Activated CD8-positive, alpha-beta memory T cell treated with anti-CD3 and anti-CD28 coated beads, Interleukin-2, amount 10 ng/mL, durations not matched to agents 7 days and 5 days (primary cell): ENCODE data around the gene GARIN5A. TPM values are rescaled to one million over a fixed set of nuclear protein-coding genes. Genes with fewer than 3 reads are reported as not detected.

Experiments used
- ATAC-seq: fragments of 150-1000 bp; cut with Tn5 transposase; one replicate; pipeline ENCODE4 v1.10.0; 2021; ENCODE audit warnings: moderate library complexity
- CTCF ChIA-PET: fragments of 350-600 bp; sonication (Branson Sonifier 250); formaldehyde crosslinking; loops from one replicate; lab custom pipeline; 2021; ENCODE audit warnings: antibody characterized with exemption; lab: Charles Lee
- DNase-seq: peaks from one replicate; pipeline ENCODE4 v3.0.0-alpha.2; 2020
- H3K27ac Mint-ChIP-seq: one replicate; pipeline ENCODE4 v1.8.0; 2021; ENCODE audit warnings: mild to moderate bottlenecking, mixed read lengths
- H3K27me3 Mint-ChIP-seq: one replicate; pipeline ENCODE4 v1.8.0; 2021; ENCODE audit warnings: mixed read lengths
- H3K36me3 Mint-ChIP-seq: one replicate; pipeline ENCODE4 v1.8.0; 2021; ENCODE audit warnings: mild to moderate bottlenecking, mixed read lengths
- H3K4me1 Mint-ChIP-seq: one replicate; pipeline ENCODE4 v1.8.0; 2021; ENCODE audit warnings: mixed read lengths
- H3K4me3 Mint-ChIP-seq: one replicate; pipeline ENCODE4 v1.8.0; 2021; ENCODE audit warnings: mild to moderate bottlenecking, moderate library complexity, mixed read lengths
- H3K9me3 Mint-ChIP-seq: one replicate; pipeline ENCODE4 v1.8.0; 2022; ENCODE audit warnings: low read depth, mixed read lengths
- total RNA-seq, 2 experiments: library from RNA; stranded (reverse); gene quantifications; one replicate each; pipeline ENCODE4 v1.2.3, GENCODE V29; 2021

Gene GARIN5A
- total RNA-seq, 2 experiments from 2014 or later: not detected

GRCh38 chr19:50461066-50461875 is 15.4 kb downstream of the GARIN5A start:
- Mint-ChIP-seq H3K4me3 (no peak overlapping the region), H3K9me3 (no peaks in the 10 kb centered on the region), H3K36me3 (no peaks in the 10 kb centered on the region), H3K27me3 (peaks cover 3% of the 10 kb centered on the region), H3K4me1 (peaks cover 14% of the 10 kb centered on the region), H3K27ac (no peak overlapping the region)
- CTCF ChIA-PET: interaction anchor here (0.7 to 3.3 kb wide), 20 partner anchors 9 to 132 kb away, joined by 3 to 63 read pairs (median 3); partner anchors contain the start of genes JOSD2, KCNC3, NR1H2 and POLD1
- DNase-seq (peak; percentile 78), ATAC-seq (peak; percentile 85)

DNA sequence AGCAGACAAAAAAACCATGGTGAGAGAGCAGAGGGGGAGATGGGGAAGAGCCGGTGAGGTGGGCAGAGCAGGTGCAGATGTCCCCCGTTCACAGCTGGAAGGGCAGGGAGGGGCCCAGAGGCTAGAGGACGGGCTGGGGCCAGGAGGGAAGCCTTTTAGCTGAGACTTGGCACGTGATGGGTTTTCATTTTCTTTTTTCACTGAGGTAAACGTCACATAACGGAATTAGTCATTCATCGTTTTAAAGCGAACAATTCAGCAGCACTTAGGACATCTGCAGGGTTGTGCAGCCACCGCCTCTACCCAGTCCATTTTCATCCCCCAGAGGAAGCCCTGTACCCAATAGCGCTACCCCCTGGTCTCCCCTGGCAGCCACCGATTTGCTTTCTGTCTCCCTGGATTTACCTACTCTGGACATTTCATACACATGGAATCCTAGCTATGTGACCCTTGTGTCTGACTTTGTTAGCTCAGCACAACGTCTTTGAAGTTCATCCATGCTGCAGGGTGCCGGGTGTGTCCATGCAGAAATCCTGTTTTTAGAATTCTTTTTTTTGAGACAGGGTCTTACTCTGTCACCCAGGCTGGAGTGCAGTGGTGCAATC is 16.4 kb downstream of the GARIN5A start:
- H3K27ac Mint-ChIP-seq: peak overlapping the region; percentile 54
- CTCF ChIA-PET: interaction anchor here (0.7 to 3.3 kb wide), 17 partner anchors 12 to 131 kb away, joined by 3 to 63 read pairs (median 3); partner anchors contain the start of genes JOSD2, KCNC3, NR1H2 and POLD1
- H3K4me3 Mint-ChIP-seq: peak overlapping the region; percentile 2
- peaks cover 3% of the 10 kb centered on the region for H3K27me3 Mint-ChIP-seq
- peaks cover 14% of the 10 kb centered on the region for H3K4me1 Mint-ChIP-seq
- H3K36me3 Mint-ChIP-seq: no peaks in the 10 kb centered on the region
- peak; percentile 52 for DNase-seq
- peak; percentile 62 for ATAC-seq
- H3K9me3 Mint-ChIP-seq: no peaks in the 10 kb centered on the region

GRCh38 chr19:50459638-50460037 is 17.0 kb downstream of the GARIN5A start:
- peak overlapping the region; percentile 2 for H3K4me3 Mint-ChIP-seq
- CTCF ChIA-PET: interaction anchor here (1.4 to 3.3 kb wide), 5 partner anchors 90 to 106 kb away, joined by 3 to 63 read pairs (median 8); no protein-coding TSS in a partner anchor
- ATAC-seq (no peak), DNase-seq (no peak)
- H3K36me3 Mint-ChIP-seq: no peaks in the 10 kb centered on the region
- H3K9me3 Mint-ChIP-seq: no peaks in the 10 kb centered on the region
- peak overlapping the region; percentile 54 for H3K27ac Mint-ChIP-seq
- peaks cover 14% of the 10 kb centered on the region for H3K4me1 Mint-ChIP-seq
- peaks cover 3% of the 10 kb centered on the region for H3K27me3 Mint-ChIP-seq

DNA sequence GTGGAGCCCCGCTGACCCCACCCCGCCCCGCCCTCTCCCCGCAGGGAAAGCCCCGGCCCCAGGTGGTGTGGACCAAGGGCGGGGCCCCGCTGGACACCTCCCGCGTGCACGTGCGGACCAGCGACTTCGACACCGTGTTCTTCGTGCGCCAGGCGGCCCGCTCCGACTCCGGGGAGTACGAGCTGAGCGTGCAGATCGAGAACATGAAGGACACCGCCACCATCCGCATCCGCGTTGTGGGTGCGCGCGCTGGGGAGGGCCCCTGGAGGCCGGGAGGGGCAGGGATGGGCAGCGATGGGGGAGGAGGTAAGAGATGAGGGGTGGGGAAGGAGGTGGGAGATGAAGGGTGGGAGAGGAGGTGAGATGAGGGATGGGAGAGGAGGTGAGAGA is 17.6 kb downstream of the GARIN5A start:
- Mint-ChIP-seq H3K27me3 (peaks cover 3% of the 10 kb centered on the region), H3K9me3 (no peaks in the 10 kb centered on the region), H3K36me3 (no peaks in the 10 kb centered on the region), H3K4me3 (no peak overlapping the region), H3K27ac (no peak overlapping the region), H3K4me1 (peaks cover 14% of the 10 kb centered on the region)
- no peak for ATAC-seq
- CTCF ChIA-PET: no interaction called here
- DNase-seq: no peak

DNA sequence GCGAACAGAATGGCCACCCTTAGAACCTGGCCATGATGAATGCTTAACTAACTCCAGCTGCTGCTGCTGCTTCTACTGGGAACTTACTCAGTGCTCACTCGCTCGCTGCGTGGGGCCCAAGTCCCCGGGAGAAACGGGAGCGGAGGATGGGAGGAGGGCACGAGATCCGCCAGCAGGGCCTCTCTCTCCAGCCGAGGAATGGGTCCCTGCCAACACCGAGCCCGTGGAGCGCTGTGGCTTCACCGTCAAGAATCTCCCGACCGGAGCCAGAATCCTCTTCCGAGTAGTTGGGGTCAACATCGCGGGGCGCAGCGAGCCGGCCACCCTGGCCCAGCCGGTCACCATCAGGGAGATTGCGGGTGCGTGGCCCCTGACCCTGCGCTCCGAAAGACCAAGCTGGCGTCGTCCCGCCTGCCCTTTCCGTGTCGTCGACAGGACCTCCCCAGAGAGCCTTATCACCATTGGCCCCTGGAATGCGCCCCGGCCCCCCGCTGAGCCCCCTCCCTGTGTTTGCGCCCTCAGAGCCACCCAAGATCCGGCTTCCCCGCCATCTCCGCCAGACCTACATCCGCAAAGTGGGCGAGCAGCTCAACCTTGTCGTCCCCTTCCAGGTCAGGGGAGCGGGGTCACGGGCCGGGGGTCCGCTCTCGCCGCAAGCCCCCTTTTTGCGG is 18.1 kb downstream of the GARIN5A start:
- peaks cover 3% of the 10 kb centered on the region for H3K27me3 Mint-ChIP-seq
- no peak for ATAC-seq
- H3K4me1 Mint-ChIP-seq: peaks cover 14% of the 10 kb centered on the region
- no peak overlapping the region for H3K4me3 Mint-ChIP-seq
- CTCF ChIA-PET: no interaction called here
- no peaks in the 10 kb centered on the region for H3K36me3 Mint-ChIP-seq
- DNase-seq: no peak
- no peak overlapping the region for H3K27ac Mint-ChIP-seq
- H3K9me3 Mint-ChIP-seq: no peaks in the 10 kb centered on the region

DNA sequence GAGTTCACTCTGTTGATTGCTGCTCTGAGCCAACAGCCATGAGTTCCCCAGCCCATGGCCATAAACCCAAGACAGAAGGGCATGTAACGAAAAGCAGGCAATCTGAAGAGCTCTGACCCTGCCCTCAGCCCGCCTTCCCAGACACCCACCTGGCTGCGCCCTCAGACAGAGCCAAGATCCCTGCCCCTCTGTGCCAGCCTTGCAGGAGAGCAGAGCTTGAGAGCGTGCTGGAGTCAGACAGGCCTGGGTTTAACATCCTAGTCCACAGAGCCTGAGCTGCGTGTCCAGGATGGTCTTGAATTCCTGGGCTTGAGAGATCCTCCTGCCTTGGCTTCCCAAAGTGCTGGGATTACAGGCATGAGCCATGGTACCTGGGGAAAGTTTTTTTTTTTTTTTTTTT is 19.3 kb downstream of the GARIN5A start:
- CTCF ChIA-PET: interaction anchor here (1.2 kb wide), 1 partner anchor 100 kb away, joined by 4 read pairs; no protein-coding TSS in a partner anchor
- ATAC-seq: no peak
- Mint-ChIP-seq H3K4me1 (peaks cover 14% of the 10 kb centered on the region), H3K36me3 (no peaks in the 10 kb centered on the region), H3K4me3 (no peak overlapping the region), H3K9me3 (no peaks in the 10 kb centered on the region), H3K27me3 (peaks cover 3% of the 10 kb centered on the region), H3K27ac (no peak overlapping the region)
- no peak for DNase-seq

DNA sequence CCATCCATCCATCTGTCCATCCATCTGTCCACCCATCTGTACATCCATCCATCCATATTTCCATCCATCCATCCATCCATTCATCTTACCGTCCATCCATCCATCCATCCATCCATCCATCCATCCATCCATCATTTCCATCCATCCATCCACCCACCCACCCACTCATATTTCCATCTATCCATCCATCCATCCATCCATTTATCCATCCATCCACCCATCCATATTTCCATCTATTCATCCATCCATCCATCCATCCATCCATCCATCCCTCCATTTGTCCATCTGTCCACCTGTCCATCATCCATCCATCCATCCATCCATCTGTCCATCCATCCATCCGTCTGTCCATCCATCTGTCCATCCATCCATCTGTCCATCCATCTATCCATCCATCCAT is 20.7 kb downstream of the GARIN5A start:
- Mint-ChIP-seq H3K4me3 (no peak overlapping the region), H3K36me3 (no peaks in the 10 kb centered on the region), H3K27ac (no peak overlapping the region), H3K9me3 (no peaks in the 10 kb centered on the region), H3K27me3 (peaks cover 3% of the 10 kb centered on the region), H3K4me1 (peaks cover 8% of the 10 kb centered on the region)
- DNase-seq (no peak), ATAC-seq (no peak)
- CTCF ChIA-PET: no interaction called here

DNA sequence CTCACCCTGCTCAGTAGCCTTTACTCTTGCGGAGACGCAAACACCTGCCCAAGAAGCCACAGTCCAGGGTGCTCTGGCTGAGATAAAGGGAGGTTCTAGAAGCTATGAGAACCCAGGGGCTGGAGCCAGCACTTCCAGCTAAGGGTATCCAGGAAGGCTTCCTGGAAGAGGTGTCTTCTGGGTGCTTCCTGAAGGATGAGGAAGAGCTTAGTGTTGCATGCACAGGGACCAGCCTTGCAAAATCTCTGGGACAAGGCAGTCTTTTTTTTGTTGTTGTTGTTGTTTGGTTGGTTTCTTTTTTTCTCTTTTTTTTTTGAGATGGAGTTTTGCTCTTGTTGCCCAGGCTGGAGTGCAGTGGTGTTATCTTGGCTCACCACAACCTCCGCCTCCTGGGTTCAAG is 23.4 kb downstream of the GARIN5A start:
- Mint-ChIP-seq H3K9me3 (no peaks in the 10 kb centered on the region), H3K4me1 (no peaks in the 10 kb centered on the region), H3K27ac (no peak overlapping the region), H3K36me3 (no peaks in the 10 kb centered on the region), H3K27me3 (peaks cover 5% of the 10 kb centered on the region), H3K4me3 (no peak overlapping the region)
- ATAC-seq: no peak
- DNase-seq: no peak
- CTCF ChIA-PET: no interaction called here

DNA sequence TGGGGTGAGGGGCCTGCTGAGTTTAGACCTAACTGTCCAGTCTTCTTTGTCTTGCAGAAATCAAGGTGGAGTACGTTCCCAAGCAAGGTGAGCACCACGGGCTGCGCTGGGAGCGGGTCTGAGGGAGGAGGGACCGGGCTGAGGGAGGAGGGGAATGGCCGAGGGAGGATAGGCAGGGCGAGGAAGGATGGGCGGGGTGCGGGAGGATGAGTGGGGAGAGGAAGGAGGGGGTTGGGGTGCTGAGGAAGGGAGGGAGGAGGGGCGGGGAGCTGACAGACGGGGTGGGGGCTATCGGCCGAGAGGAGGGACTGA is 25.5 kb downstream of the GARIN5A start:
- no peak overlapping the region for H3K4me3 Mint-ChIP-seq
- CTCF ChIA-PET: no interaction called here
- no peak for ATAC-seq

DNA sequence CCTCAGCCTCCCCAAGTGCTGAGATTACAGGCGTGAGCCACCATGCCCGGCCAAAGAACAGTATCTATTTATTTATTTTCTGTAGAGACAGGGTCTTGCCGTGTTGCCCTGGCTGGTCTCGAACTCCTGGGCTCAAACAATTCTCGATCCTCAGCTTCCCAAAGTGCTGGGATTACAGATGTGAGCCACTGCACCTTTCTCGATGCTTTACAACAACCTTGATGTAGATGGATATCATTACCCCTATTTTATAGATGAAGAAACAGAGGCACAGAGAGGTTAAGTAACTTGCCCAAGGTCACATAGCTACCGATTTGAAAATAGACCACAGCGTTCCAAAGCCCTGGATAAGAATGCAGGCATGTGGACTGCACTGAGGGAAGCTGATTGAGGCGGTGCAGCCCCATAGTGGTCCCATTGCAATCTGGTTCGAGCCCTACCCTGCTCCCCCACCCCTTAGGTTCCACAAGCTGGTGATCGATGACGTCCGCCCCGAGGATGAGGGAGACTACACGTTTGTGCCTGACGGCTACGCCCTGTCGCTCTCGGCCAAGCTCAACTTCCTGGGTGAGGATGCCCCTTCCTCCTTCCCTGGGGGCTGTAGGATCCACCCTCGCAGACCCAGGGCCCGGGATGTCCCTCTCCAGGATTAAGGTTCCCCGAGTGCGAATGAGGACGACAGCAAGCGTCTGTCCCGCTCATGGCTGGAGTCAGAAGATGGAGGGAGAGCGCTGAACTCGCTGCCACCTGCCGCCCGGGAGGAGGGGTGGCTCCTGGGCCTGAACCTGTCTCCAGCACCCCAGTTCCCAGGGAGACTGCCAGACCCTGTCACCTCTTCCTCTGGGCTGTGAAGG is 26.1 kb downstream of the GARIN5A start:
- H3K4me1 Mint-ChIP-seq: no peaks in the 10 kb centered on the region
- DNase-seq (no peak), ATAC-seq (no peak)
- no peak overlapping the region for H3K4me3 Mint-ChIP-seq
- no peaks in the 10 kb centered on the region for H3K36me3 Mint-ChIP-seq
- no peak overlapping the region for H3K27ac Mint-ChIP-seq
- peaks cover 5% of the 10 kb centered on the region for H3K27me3 Mint-ChIP-seq
- no peaks in the 10 kb centered on the region for H3K9me3 Mint-ChIP-seq
- CTCF ChIA-PET: no interaction called here

More for the DNA sequence above, 25.5 kb downstream of the GARIN5A start:
- Mint-ChIP-seq H3K27me3 (peaks cover 5% of the 10 kb centered on the region), H3K9me3 (no peaks in the 10 kb centered on the region), H3K36me3 (no peaks in the 10 kb centered on the region), H3K27ac (no peak overlapping the region), H3K4me1 (no peaks in the 10 kb centered on the region)
- no peak for DNase-seq

- H3K4me3 Mint-ChIP-seq: no peak overlapping the region
- H3K4me1 Mint-ChIP-seq: no peaks in the 10 kb centered on the region
- H3K36me3 Mint-ChIP-seq: no peaks in the 10 kb centered on the region
- no peak for DNase-seq
- CTCF ChIA-PET: no interaction called here
- H3K9me3 Mint-ChIP-seq: no peaks in the 10 kb centered on the region
- H3K27ac Mint-ChIP-seq: no peak overlapping the region
- H3K27me3 Mint-ChIP-seq: peaks cover 5% of the 10 kb centered on the region
- ATAC-seq: no peak
These were observed 27.3 kb downstream of the GARIN5A start for GRCh38 chr19:50449236-50449899.

DNA sequence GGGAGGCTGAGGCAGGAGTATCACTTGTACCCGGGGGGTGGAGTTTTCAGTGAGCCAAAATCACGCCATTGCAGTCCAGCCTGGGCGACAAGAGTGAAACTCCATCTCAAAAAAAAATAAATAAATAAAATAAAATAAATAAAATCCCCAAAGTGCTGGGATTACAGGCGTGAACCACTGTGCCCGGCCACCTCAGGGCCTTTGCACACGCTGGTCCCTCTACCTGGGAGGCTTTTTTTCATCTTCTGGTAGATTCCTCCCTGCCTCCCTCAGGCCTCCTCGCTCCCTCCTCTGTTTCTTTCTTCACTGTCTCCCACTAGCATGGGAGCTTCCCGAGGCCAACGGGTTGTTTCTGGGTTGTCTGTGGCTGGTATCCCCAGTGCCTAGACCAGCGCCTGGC is 28.9 kb downstream of the GARIN5A start:
- Mint-ChIP-seq H3K9me3 (no peaks in the 10 kb centered on the region), H3K36me3 (no peaks in the 10 kb centered on the region), H3K4me3 (no peak overlapping the region), H3K4me1 (no peaks in the 10 kb centered on the region), H3K27me3 (peaks cover 5% of the 10 kb centered on the region), H3K27ac (no peak overlapping the region)
- CTCF ChIA-PET: no interaction called here
- no peak for ATAC-seq
- no peak for DNase-seq
